Mesodermal cell (in vitro differentiated cells): ENCODE measurements around the gene NPW.
"Not testable (repeated sequence)": the region's sequence is repeated elsewhere in the genome, so short reads cannot be mapped to it uniquely, and the experiment has no call there.

Experiments used
- H3K27ac ChIP-seq: 2 replicates; pipeline ENCODE4 v1.7.0; 2013; ENCODE audit warnings: mild to moderate bottlenecking, low read depth, low read length, moderate library complexity; ENCODE audit not compliant: severe bottlenecking
- H3K36me3 ChIP-seq: 2 replicates; pipeline ENCODE4 v1.7.1; 2013; ENCODE audit warnings: mild to moderate bottlenecking, low read length, moderate library complexity; ENCODE audit not compliant: control insufficient read depth, insufficient read depth
- H3K4me1 ChIP-seq: one replicate; pipeline ENCODE4 v1.7.1; 2013; ENCODE audit warnings: mild to moderate bottlenecking, low read length; ENCODE audit not compliant: insufficient read depth, control insufficient read depth, poor library complexity, severe bottlenecking
- H3K4me3 ChIP-seq: 2 replicates; pipeline ENCODE4 v1.7.0; 2013; ENCODE audit warnings: low read length, control low read depth, mild to moderate bottlenecking; ENCODE audit not compliant: insufficient read depth, poor library complexity, severe bottlenecking; ENCODE audit errors: extremely low read depth
- H3K9me3 ChIP-seq: 2 replicates; pipeline ENCODE4 v1.7.1; 2013; ENCODE audit warnings: mild to moderate bottlenecking, low read length, moderate library complexity; ENCODE audit not compliant: control insufficient read depth
- WGBS, 2 experiments: methylation state at CpG; one replicate each; pipeline ENCODE4 v1.1.5; 2013; ENCODE audit warnings: missing lambda C conversion rate in 2 of 2; ENCODE audit not compliant: insufficient coverage in 2 of 2; 5-methylcytosine and 5-hydroxymethylcytosine counted together

NPW gene

GRCh38 chr16:2011726-2012125 is 7.9 kb upstream of the NPW start:
- not testable (repeated sequence) for H3K4me3 ChIP-seq, H3K9me3 ChIP-seq, H3K27ac ChIP-seq
- WGBS, 2 experiments = 75 to 90% methylated on average over 2 to 6 of the region's 9 CpGs
- Histone ChIP-seq H3K36me3 (peaks cover 19% of the 10 kb centered on the region), H3K4me1 (peaks cover 24% of the 10 kb centered on the region)

DNA sequence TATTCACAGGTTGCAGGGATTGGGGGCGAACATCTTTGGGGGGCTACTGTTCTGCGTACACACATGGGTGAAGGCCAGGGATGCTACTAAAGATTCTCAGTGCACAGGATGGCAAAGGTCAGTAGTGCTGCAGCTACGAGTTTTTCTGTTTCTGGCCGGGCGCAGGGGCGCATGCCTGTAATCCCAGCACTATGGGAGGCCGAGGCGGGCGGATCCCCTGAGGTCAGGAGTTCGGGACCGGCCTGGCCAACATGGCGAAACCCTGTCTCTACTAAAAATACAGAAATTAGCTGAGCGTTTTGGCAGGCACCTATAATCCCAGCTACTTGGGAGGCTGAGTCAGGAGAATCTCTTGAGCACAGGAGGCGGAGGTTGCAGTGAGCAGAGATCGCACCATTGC is 6.1 kb upstream of the NPW start:
- 92 to 95% methylated on average over 6 to 13 of the region's 15 CpGs for WGBS, 2 experiments
- Histone ChIP-seq H3K36me3 (peaks cover under 1% of the 10 kb centered on the region), H3K4me3 (no peak overlapping the region), H3K27ac (no peak overlapping the region), H3K4me1 (peaks cover 7% of the 10 kb centered on the region), H3K9me3 (no peaks in the 10 kb centered on the region)

DNA sequence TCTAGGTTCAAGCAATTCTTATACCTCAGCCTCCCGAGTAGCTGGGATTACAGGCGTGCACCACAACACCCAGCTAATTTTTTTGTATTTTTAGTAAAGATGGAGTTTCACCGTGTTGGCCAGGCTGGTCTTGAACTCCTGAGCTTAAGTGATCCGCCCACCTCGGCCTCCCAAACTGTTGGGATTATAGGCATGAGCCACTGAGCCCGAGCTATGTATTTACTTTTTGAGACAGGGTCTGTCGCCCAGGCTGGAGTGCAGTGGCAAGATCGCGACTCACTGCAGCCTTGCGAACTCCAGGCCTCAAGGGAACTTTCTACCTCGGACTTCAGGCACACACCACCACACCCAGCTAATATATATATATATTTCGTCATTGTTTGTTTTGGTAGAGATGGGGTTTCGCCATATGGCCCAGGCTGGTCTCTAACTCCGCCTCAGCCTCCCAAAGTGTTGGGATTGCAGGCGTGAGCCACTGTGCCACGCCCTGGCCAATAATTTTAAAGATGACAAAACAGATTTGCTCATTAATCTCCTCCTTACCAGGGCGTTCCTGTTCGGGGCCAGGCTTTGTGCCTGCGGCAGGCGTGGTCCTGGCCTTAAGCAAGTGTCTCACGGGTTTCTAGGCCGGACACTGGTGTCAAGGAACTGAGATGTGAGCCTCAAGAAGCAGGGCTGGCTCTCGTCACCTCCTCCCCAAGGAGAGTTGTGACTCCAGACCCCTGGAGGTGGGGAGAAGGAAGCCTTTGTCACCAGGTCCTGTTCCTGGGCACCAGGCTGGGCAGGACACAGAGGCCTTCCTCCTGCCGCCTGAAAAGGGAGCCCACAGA is 4.3 kb upstream of the NPW start:
- Histone ChIP-seq H3K36me3 (no peaks in the 10 kb centered on the region), H3K9me3 (no peaks in the 10 kb centered on the region), H3K4me1 (peaks cover 5% of the 10 kb centered on the region), H3K27ac (no peak overlapping the region), H3K4me3 (no peak overlapping the region)
- 88 to 92% methylated on average over 17 to 18 of the region's 24 CpGs for WGBS, 2 experiments

GRCh38 chr16:2015947-2016208 is 3.7 kb upstream of the NPW start:
- WGBS, 2 experiments = 95% methylated on average over 4 to 5 of the region's 7 CpGs
- no peak overlapping the region for H3K27ac ChIP-seq
- no peaks in the 10 kb centered on the region for H3K4me1 ChIP-seq
- H3K4me3 ChIP-seq = no peak overlapping the region
- no peaks in the 10 kb centered on the region for H3K9me3 ChIP-seq
- no peaks in the 10 kb centered on the region for H3K36me3 ChIP-seq

GRCh38 chr16:2016407-2016922 is 3.1 kb upstream of the NPW start:
- H3K27ac ChIP-seq = no peak overlapping the region
- no peaks in the 10 kb centered on the region for H3K4me1 ChIP-seq
- H3K4me3 ChIP-seq = no peak overlapping the region
- 52 to 58% methylated on average over 11 to 12 of the region's 13 CpGs for WGBS, 2 experiments
- H3K36me3 ChIP-seq = no peaks in the 10 kb centered on the region
- no peaks in the 10 kb centered on the region for H3K9me3 ChIP-seq

- no peaks in the 10 kb centered on the region for H3K9me3 ChIP-seq
- peaks cover 18% of the 10 kb centered on the region for H3K4me1 ChIP-seq
- no peaks in the 10 kb centered on the region for H3K36me3 ChIP-seq
- H3K4me3 ChIP-seq = peak overlapping the region; percentile 26
- 4 to 5% methylated on average over 74 to 94 of the region's 96 CpGs for WGBS, 2 experiments
- H3K27ac ChIP-seq = no peak overlapping the region
Observed at GRCh38 chr16:2019921-2020831, 591 bp downstream of the NPW start.

DNA sequence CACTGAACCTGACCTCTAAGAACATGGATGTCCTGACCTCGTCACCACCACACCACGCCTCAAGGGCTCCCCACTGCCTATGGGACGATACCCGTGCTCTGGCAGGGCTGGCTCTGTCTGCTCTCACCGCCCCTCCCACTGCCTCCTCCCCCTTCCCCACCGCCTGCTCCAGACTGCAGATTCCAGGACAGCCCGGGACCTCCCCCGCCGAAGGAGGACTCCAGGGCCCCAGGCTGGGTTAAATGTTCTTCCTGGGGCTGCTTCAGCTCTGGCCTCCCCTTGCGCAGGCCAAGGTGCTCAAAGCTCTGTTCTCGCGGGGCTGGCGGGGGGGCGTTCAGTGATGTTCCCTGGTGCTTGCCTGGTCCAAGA is 3.1 kb downstream of the NPW start:
- WGBS, 2 experiments = 7 to 8% methylated on average over 8 to 14 of the region's 14 CpGs
- peaks cover 22% of the 10 kb centered on the region for H3K4me1 ChIP-seq
- H3K4me3 ChIP-seq = peak overlapping the region; percentile 31
- H3K9me3 ChIP-seq = no peaks in the 10 kb centered on the region
- no peaks in the 10 kb centered on the region for H3K36me3 ChIP-seq
- peak overlapping the region; percentile 86 for H3K27ac ChIP-seq

DNA sequence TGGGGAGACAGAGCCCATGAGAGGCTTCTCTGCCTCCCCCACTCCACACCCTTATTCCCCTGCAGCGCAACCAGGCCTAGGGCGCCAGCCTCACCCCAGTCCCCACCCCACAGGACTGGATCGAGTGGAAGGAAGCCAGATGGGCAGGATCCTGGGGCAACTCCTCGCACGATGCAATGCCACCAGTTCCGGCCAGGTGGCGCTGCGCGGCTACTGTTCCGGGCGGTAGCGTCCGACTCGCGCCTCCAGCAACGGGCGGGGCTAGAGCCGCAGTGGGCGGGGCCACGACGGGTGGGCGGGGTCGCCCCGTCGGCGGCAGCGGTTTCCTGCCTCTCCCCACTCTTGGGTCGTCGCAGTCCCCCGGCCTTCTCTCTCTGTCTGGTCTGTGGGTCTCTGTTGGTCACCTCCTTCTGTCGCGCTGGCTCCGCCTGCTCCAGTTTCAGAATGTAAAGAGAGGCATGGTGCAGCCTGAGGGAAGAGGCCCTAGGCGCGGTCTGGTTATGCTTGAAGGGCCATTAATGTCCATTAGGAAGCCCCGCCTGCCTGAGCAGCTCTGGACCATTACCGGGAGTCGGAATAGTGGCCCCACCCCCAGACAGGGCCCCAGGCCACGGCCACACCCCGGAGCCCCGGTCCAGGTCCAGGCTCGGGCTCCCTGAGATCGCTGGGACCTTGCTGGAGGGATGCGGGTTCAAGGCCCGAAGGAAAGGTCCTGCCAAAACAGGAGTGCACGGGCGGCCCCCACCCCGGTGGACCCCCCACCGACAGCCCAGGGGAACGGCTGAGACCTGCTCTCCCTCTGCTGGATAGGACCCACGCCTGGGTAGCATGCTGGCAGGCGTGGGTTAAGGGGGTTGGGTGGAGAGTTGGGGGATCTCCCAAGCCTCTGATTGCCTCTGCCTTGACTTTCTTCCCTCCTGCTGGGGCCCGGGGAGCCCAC is 3.8 kb downstream of the NPW start:
- H3K4me3 ChIP-seq = peak overlapping the region; percentile 31
- 15% methylated on average over 38 to 44 of the region's 53 CpGs for WGBS, 2 experiments
- peaks cover 1% of the 10 kb centered on the region for H3K36me3 ChIP-seq
- H3K27ac ChIP-seq = peak overlapping the region; percentile 86
- H3K4me1 ChIP-seq = peaks cover 22% of the 10 kb centered on the region
- H3K9me3 ChIP-seq = no peaks in the 10 kb centered on the region

DNA sequence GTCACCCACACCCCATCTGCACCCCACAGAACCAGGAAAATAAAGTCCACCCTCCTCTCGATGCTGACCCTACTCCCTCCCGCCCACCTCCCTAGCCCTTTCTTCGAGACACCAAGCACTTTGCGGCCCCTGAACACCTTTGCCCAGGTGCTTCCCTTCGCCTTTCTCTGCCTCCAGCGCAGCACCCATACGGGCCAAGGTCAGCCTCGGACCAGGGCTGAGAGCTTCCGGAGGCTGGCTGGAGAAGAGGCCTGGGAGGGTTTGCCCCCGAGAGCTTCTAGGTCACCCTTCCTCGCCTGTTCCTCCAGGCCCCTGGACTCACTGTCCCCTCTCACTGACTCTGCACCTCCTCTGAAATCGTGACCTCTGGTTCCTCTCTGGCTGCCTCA is 4.4 kb downstream of the NPW start:
- H3K27ac ChIP-seq = no peak overlapping the region
- no peak overlapping the region for H3K4me3 ChIP-seq
- WGBS, 2 experiments = 93 to 97% methylated on average over 9 to 12 of the region's 12 CpGs

DNA sequence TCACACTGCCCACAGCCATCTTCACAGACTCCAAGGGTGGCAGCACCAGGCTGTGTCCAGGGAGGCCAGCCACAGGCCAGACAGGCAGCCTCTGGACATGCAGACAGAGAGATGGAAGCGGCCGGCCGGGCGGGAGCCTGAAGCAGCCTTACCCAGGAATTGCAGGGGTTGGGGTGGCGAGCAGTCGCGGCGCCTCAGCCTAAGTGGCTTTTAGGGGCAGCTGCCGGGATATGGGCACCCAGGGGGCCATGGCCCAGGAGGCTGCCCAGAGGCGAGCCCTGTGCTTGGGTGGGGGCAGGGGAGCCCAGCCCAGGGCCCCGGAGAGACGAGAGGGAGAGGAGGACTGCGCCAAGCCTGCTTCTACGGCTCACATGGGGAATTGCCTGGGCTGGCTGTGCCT is 5.7 kb downstream of the NPW start:
- H3K36me3 ChIP-seq = peaks cover 15% of the 10 kb centered on the region
- peaks cover 22% of the 10 kb centered on the region for H3K4me1 ChIP-seq
- H3K4me3 ChIP-seq = no peak overlapping the region
- WGBS, 2 experiments = 96 to 98% methylated on average over 14 of the region's 14 CpGs
- no peak overlapping the region for H3K27ac ChIP-seq
- no peaks in the 10 kb centered on the region for H3K9me3 ChIP-seq

More for the DNA sequence above, 4.4 kb downstream of the NPW start:
- H3K9me3 ChIP-seq = no peaks in the 10 kb centered on the region
- peaks cover 22% of the 10 kb centered on the region for H3K4me1 ChIP-seq
- peaks cover 8% of the 10 kb centered on the region for H3K36me3 ChIP-seq
